Stomach (tissue), 19 donors: Measurements from ENCODE around the gene EED. TPM values are rescaled to one million over a fixed set of nuclear protein-coding genes. Genes with fewer than 3 reads are reported as not detected.

Experiments used
- DNase-seq, 2 donors: peaks; one replicate each; pipeline versions ENCODE4 v3.0.0 to v3.0.0-alpha.2; 2013 to 2019
- H3K27ac ChIP-seq, 5 donors: fragments of 200-600 bp in 4 of 5; sonication (generic) in 4 of 5; one replicate each; pipeline ENCODE4 v1.5.1; 2013 to 2019; ENCODE audit warnings: mild to moderate bottlenecking in 1 of 5, moderate library complexity in 1 of 5
- H3K27me3 ChIP-seq, 3 donors: fragments of 200-600 bp; sonication (generic); one replicate each; pipeline ENCODE4 v1.5.1; 2017 to 2019; ENCODE audit warnings: mixed run types in 1 of 3
- H3K36me3 ChIP-seq, 4 donors: fragments of 200-600 bp; sonication (generic); 1 replicate in 3 of 4; 2 replicates in 1 of 4; pipeline ENCODE4 v1.5.1; 2016 to 2019
- H3K4me1 ChIP-seq, 4 donors: fragments of 200-600 bp; sonication (generic); one replicate each; pipeline ENCODE4 v1.5.1; 2016 to 2019
- H3K4me3 ChIP-seq, 4 donors: fragments of 200-600 bp; sonication (generic) in 3 of 4; one replicate each; pipeline ENCODE4 v1.5.1; 2016 to 2019; ENCODE audit warnings: mild to moderate bottlenecking in 1 of 4
- H3K9me3 ChIP-seq, 4 donors: fragments of 200-600 bp; sonication (generic); one replicate each; pipeline ENCODE4 v1.5.1; 2016 to 2019
- CTCF ChIP-seq, 7 experiments: fragments of 450-650 bp in 4 of 7; fragments of 200-600 bp in 3 of 7; sonication (generic) in 3 of 7; IDR thresholded peaks; one replicate each; pipeline ENCODE4 v1.5.1; 2016 to 2019; ENCODE audit warnings: antibody characterized with exemption in 7 of 7, control low read depth in 2 of 7, mild to moderate bottlenecking in 1 of 7
- EP300 ChIP-seq: sonication (generic); formaldehyde crosslinking; IDR thresholded peaks from one replicate; pipeline ENCODE4 v1.6.1; 2017; ENCODE audit warnings: antibody characterized with exemption
- POLR2A ChIP-seq, 4 donors: fragments of 450-650 bp; IDR thresholded peaks; one replicate each; pipeline ENCODE4 v1.6.1; 2016; ENCODE audit warnings: antibody characterized with exemption in 4 of 4, control low read depth in 2 of 4, mild to moderate bottlenecking in 1 of 4, moderate library complexity in 1 of 4
- POLR2AphosphoS5 ChIP-seq, 3 donors: sonication (generic); formaldehyde crosslinking; IDR thresholded peaks; one replicate each; pipeline ENCODE4 v1.6.1; 2016; ENCODE audit warnings: antibody characterized with exemption in 3 of 3
- WGBS, 5 donors: extraction: QIAGEN DNeasy Blood & Tissue Kit in 3 of 5; methylation state at CpG; one replicate each; pipeline versions ENCODE4 v1.1.5 to v1.1.7; 2013 to 2018; 5-methylcytosine and 5-hydroxymethylcytosine counted together
- intact Hi-C: fragments of 100-400 bp; cut with DNase I; formaldehyde crosslinking; loops from one replicate; pipeline ENCODE4 v1.15.1; 2023; ENCODE audit warnings: low total_unique reads
- long read RNA-seq, 10 donors: transcript quantifications; one replicate each; lab custom pipeline, GENCODE V29; 2026
- polyA plus RNA-seq, 3 donors: library from polyadenylated mRNA; stranded (reverse); fragments of 200-250 nt; gene quantifications; one replicate each; pipeline ENCODE4 v1.2.3, GENCODE V29; 2013
- total RNA-seq, 5 donors: library from RNA; depleted of rRNA; stranded (reverse); fragments of >200 nt; gene quantifications; one replicate each; pipeline versions ENCODE4 v1.1.0 to v1.2.3, GENCODE V29; 2014 to 2016
- donor health status: healthy with polysubstance abuse.
- donor health status: Bipolar disorder and iron deficiency.
- donor health status: healthy.

The EED gene, protein sequence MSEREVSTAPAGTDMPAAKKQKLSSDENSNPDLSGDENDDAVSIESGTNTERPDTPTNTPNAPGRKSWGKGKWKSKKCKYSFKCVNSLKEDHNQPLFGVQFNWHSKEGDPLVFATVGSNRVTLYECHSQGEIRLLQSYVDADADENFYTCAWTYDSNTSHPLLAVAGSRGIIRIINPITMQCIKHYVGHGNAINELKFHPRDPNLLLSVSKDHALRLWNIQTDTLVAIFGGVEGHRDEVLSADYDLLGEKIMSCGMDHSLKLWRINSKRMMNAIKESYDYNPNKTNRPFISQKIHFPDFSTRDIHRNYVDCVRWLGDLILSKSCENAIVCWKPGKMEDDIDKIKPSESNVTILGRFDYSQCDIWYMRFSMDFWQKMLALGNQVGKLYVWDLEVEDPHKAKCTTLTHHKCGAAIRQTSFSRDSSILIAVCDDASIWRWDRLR
- total RNA-seq (10 to 100 TPM; 18.8 to 42.4 (median 23.9) TPM), polyA plus RNA-seq (10 to 100 TPM; 11.8 to 17.6 (median 12.8) TPM)
- long read RNA-seq, donor 1, transcript EED-201 (12 exons, 2,223 nt) = major isoform, 7 of 9 reads
- long read RNA-seq, donor 1, partial matches to known transcripts = 0 of 9 reads
- long read RNA-seq, donor 1, other reads (novel, unspliced or antisense) = 0 of 9 reads
- long read RNA-seq, donor 2, partial matches to known transcripts = 0 of 6 reads
- long read RNA-seq, donor 2, other reads (novel, unspliced or antisense) = 0 of 6 reads
- long read RNA-seq, donor 3, partial matches to known transcripts = 8 of 14 reads
- long read RNA-seq, donor 3, other reads (novel, unspliced or antisense) = 0 of 14 reads
- long read RNA-seq, donor 4 = 0 reads
- long read RNA-seq, donor 5, transcript EED-201 (12 exons, 2,223 nt) = major isoform, 5 of 8 reads
- long read RNA-seq, donor 5, partial matches to known transcripts = 0 of 8 reads
- long read RNA-seq, donor 5, other reads (novel, unspliced or antisense) = 0 of 8 reads
- long read RNA-seq, donor 6, transcript EED-201 (12 exons, 2,223 nt) = major isoform, 10 of 12 reads
- long read RNA-seq, donor 6, partial matches to known transcripts = 0 of 12 reads
- long read RNA-seq, donor 6, other reads (novel, unspliced or antisense) = 0 of 12 reads
- long read RNA-seq, donor 7, transcript EED-201 (12 exons, 2,223 nt) = major isoform, 5 of 22 reads
- long read RNA-seq, donor 7, partial matches to known transcripts = 13 of 22 reads
- long read RNA-seq, donor 7, other reads (novel, unspliced or antisense) = 0 of 22 reads
- long read RNA-seq, donor 8, partial matches to known transcripts = 15 of 19 reads
- long read RNA-seq, donor 8, other reads (novel, unspliced or antisense) = 0 of 19 reads
- long read RNA-seq, donor 9, partial matches to known transcripts = 15 of 22 reads
- long read RNA-seq, donor 9, other reads (novel, unspliced or antisense) = 0 of 22 reads
- long read RNA-seq, donor 10, partial matches to known transcripts = 0 of 2 reads
- long read RNA-seq, donor 10, other reads (novel, unspliced or antisense) = 0 of 2 reads

GRCh38 chr11:86244522-86245368 is at the start of gene EED:
TSS of gene EED (plus strand) at chr11:86244753. CDS start at chr11:86245230, 477 bp downstream.
- DNase-seq = peak; percentile 94 to 99
- Histone ChIP-seq H3K27ac (peak within 1 kb of the TSS; percentile 98 to 99 (median 99)), H3K9me3 (no peaks in the 10 kb centered on the region), H3K4me1 (peaks cover 29 to 48% (median 38%) of the 10 kb centered on the region in 4 donors), H3K27me3 (no peaks in the 10 kb centered on the region), H3K36me3 (no peaks in the 10 kb centered on the region), H3K4me3 (peak within 1 kb of the TSS; percentile 73 to 93 (median 85))
- 0 to 1% (median 0%) methylated on average over 57 to 64 of the region's 64 CpGs for WGBS, 5 donors
- intact Hi-C loops = no loop called here
- TF ChIP-seq POLR2AphosphoS5 (IDR thresholded peaks at IDR 0.05) = peak; percentile 67 to 83 (median 80)
- TF ChIP-seq EP300 = no peak
- peak in 1 of 4 donors; percentile 34 for TF ChIP-seq POLR2A (IDR thresholded peaks at IDR 0.05)

- WGBS, 5 donors = 91 to 95% (median 94%) methylated on average over 18 of the region's 18 CpGs
- TF ChIP-seq EP300 (no peak), POLR2AphosphoS5 (IDR thresholded peaks at IDR 0.05) (no peak), POLR2A (IDR thresholded peaks at IDR 0.05) (no peak), CTCF (IDR thresholded peaks at IDR 0.05) (no peak)
- intact Hi-C loops = loop anchor here (10.0 kb wide), 1 partner anchor 160 kb away; no protein-coding TSS in a partner anchor
Measured at GRCh38 chr11:86194998-86195397, 49.6 kb upstream of the EED start.

DNA sequence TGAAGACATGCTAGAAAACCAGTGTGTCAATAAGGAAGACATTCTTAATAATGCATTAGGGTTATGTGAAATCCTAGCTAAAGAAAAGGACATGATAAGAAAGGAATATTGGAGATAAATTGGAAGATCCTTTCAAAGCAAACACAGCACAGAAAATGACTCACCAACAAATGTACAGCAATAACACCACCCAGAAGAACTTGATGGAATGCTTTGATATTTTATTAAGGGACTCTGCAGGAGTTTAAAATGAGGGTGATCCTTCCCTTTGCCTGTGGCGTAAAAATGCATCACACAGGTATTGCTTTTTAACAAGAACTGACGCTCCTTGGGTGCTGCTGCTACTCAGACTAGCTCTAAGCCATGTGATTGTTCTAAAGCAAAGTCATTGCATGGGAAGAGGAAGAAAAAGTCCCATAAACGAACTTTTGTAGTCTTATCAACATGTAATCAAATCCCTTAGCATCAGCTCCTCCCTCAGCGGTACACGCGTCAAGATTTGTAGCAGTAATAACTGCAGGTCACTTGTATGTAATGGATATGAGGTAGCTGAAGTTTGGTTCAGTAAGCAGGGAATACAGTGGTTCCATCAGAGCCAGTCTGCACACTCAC is 48.4 kb upstream of the EED start:
- TF ChIP-seq EP300 (no peak), CTCF (IDR thresholded peaks at IDR 0.05) (no peak), POLR2AphosphoS5 (IDR thresholded peaks at IDR 0.05) (no peak)
- Histone ChIP-seq H3K4me3 (no peak overlapping the region), H3K36me3 (no peaks in the 10 kb centered on the region), H3K4me1 (peaks cover 0 to 45% (median 12%) of the 10 kb centered on the region in 4 donors), H3K9me3 (no peaks in the 10 kb centered on the region), H3K27me3 (no peaks in the 10 kb centered on the region), H3K27ac (no peak overlapping the region)
- intact Hi-C loops = loop anchor here (10.0 kb wide), 1 partner anchor 161 kb away; no protein-coding TSS in a partner anchor
- 34 to 53% (median 46%) methylated on average over 6 of the region's 6 CpGs for WGBS, 5 donors
- no peak for DNase-seq

More at GRCh38 chr11:86194998-86195397, 49.6 kb upstream of the EED start:
- Histone ChIP-seq H3K27me3 (no peaks in the 10 kb centered on the region), H3K36me3 (no peaks in the 10 kb centered on the region), H3K4me3 (no peak overlapping the region), H3K4me1 (peaks cover 0 to 42% (median 12%) of the 10 kb centered on the region in 4 donors), H3K27ac (no peak overlapping the region), H3K9me3 (no peaks in the 10 kb centered on the region)
- no peak for DNase-seq
